Measurements from ENCODE around the gene IQGAP3. TPM values are rescaled to one million over a fixed set of nuclear protein-coding genes. Genes with fewer than 3 reads are reported as not detected.

IQGAP3 gene
- total and polyA plus RNA-seq, 2 of the 4 experiments (the other 2 are of a cell fraction) = 12.5 to 13.6 TPM

- Histone ChIP-seq H3K9me3 (ENCODE audit: control insufficient read depth, insufficient read depth, low read length) (no peaks in the 10 kb centered on the region), H3K4me3 (ENCODE audit: insufficient read depth, low read depth, low read length) (no peak overlapping the region), H3K9me1 (ENCODE audit: insufficient read depth, low read length) (0 out of 2 replicates have a peak, but pooled peaks cover 3% of the 10 kb centered on the region), H3K56ac (ENCODE audit: extremely low read depth, insufficient read depth, low read length) (no peak overlapping the region), H2BK120ac (ENCODE audit: low read depth, low read length) (no peak overlapping the region), H4K5ac (ENCODE audit: low read depth, low read length) (no peak overlapping the region), H2AFZ (replicated peaks; ENCODE audit: low read length, poor library complexity) (no peak overlapping the region), H3K4me1 (ENCODE audit: control insufficient read depth, insufficient read depth, low read length) (no peaks in the 10 kb centered on the region), H3K23ac (ENCODE audit: low read depth, low read length) (no peak overlapping the region), H3K79me1 (ENCODE audit: low read depth in 1 of 2, low read length in 2 of 2) (0 out of 4 replicates have a peak, but pooled peaks cover 0 to 2% of the 10 kb centered on the region in 2 experiments), H2BK5ac (ENCODE audit: low read depth, low read length, poor library complexity, severe bottlenecking) (no peak overlapping the region), H3K9ac (ENCODE audit: low read depth, low read length) (no peak overlapping the region), H3K18ac (ENCODE audit: low read depth, low read length) (no peak overlapping the region), H3K27me3 (ENCODE audit: control insufficient read depth, insufficient read depth, low read length) (no peaks in the 10 kb centered on the region), H2BK15ac (ENCODE audit: low read depth, low read length) (no peak overlapping the region), H3K14ac (replicated peaks; ENCODE audit: low read depth, low read length) (no peak overlapping the region), H2AK5ac (ENCODE audit: low read depth, low read length) (no peak overlapping the region), H4K8ac (ENCODE audit: low read depth in 2 of 2, low read length in 2 of 2) (no peak overlapping the region), H3K36me3 (ENCODE audit: control insufficient read depth, insufficient read depth, low read length) (peaks cover 34% of the 10 kb centered on the region), H3K4me2 (ENCODE audit: low read depth, low read length) (no peak overlapping the region), H3K27ac (ENCODE audit: insufficient read depth, low read length) (no peak overlapping the region), H2AK9ac (replicated peaks; ENCODE audit: low read depth, low read length, poor library complexity) (no peak overlapping the region), H4K91ac (ENCODE audit: insufficient read depth, low read depth, low read length) (no peak overlapping the region), H4K20me1 (ENCODE audit: insufficient read depth, low read length) (no peaks in the 10 kb centered on the region), H3K4ac (ENCODE audit: low read depth, low read length) (no peak overlapping the region), H2BK20ac (ENCODE audit: low read depth, low read length) (no peak overlapping the region)
- CTCF ChIA-PET = no interaction called here
- no peak for DNase-seq
- BruUV-seq (replicated peaks) = no TSS peak
- intact Hi-C loops (cut with micrococcal nuclease) (no loop called here), in situ Hi-C loops (cut with MboI; ENCODE audit: low sequenced_read_pairs) (no loop called here), dilution Hi-C loops (cut with HindIII; ENCODE audit: low sequenced_read_pairs, unreplicated experiment) (no loop called here)
- ATAC-seq (ENCODE audit: low read depth) = no peak
- TF ChIP-seq NFE2L2 (IDR thresholded peaks at IDR 0.05; ENCODE audit: low read depth, low read length) = no peak
- TF ChIP-seq SMC3 (IDR thresholded peaks at IDR 0.05; ENCODE audit: low read depth, low read length) = no peak
- TF ChIP-seq CTCF (conservative IDR thresholded peaks at IDR 0.05; ENCODE audit: low read depth, low read length) = no peak
- TF ChIP-seq, protein P1, sequence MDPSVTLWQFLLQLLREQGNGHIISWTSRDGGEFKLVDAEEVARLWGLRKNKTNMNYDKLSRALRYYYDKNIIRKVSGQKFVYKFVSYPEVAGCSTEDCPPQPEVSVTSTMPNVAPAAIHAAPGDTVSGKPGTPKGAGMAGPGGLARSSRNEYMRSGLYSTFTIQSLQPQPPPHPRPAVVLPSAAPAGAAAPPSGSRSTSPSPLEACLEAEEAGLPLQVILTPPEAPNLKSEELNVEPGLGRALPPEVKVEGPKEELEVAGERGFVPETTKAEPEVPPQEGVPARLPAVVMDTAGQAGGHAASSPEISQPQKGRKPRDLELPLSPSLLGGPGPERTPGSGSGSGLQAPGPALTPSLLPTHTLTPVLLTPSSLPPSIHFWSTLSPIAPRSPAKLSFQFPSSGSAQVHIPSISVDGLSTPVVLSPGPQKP (IDR thresholded peaks at IDR 0.05; ENCODE audit: borderline replicate concordance, low read depth, low read length) = no peak
- TF ChIP-seq MXI1 (IDR thresholded peaks at IDR 0.05; ENCODE audit: borderline replicate concordance, low read depth, low read length) = no peak
- no peak for TF ChIP-seq RCOR1 (IDR thresholded peaks at IDR 0.05; ENCODE audit: insufficient replicate concordance, low read length)
- TF ChIP-seq POLR2A (IDR thresholded peaks at IDR 0.05; ENCODE audit: low read depth, low read length) = no peak
- no peak for TF ChIP-seq CEBPB (IDR thresholded peaks at IDR 0.05; ENCODE audit: low read depth, low read length)
- TF ChIP-seq FOS (IDR thresholded peaks at IDR 0.05; ENCODE audit: low read depth, low read length) = no peak
- no peak for TF ChIP-seq MAZ (IDR thresholded peaks at IDR 0.05; ENCODE audit: borderline replicate concordance, low read depth, low read length)
- TF ChIP-seq MAFK (IDR thresholded peaks at IDR 0.05; ENCODE audit: low read depth, low read length) = no peak
- TF ChIP-seq RFX5 (IDR thresholded peaks at IDR 0.05; ENCODE audit: low read depth, low read length) = no peak
- TF ChIP-seq RAD21 (IDR thresholded peaks at IDR 0.05; ENCODE audit: low read length) = no peak
- no peak for TF ChIP-seq CHD1 (IDR thresholded peaks at IDR 0.05; ENCODE audit: low read depth, low read length)
- POLR2A ChIA-PET (ENCODE audit: unreplicated experiment) = no interaction called here
- WGBS, 2 experiments (ENCODE audit: extremely low coverage in 2 of 2, insufficient read length in 1 of 2) = no CpG with 5 or more reads among the region's 9 CpGs
Observed at GRCh38 chr1:156537027-156537426, 35.3 kb downstream of the IQGAP3 start.
